GM18499 (cell line): ENCODE measurements around the gene LRCH1.

Experiments
- ATAC-seq: cut with Tn5 transposase; IDR thresholded peaks from one replicate; pipeline ENCODE4 v1.9.1; 2021; ENCODE audit warnings: moderate number of reproducible peaks; ENCODE audit not compliant: insufficient read depth, unreplicated experiment

LRCH1 gene

GRCh38 chr13:46655377-46656180, 102.6 kb downstream of the LRCH1 start:
- no peak for ATAC-seq

- ATAC-seq: peak; percentile 80
Measured at GRCh38 chr13:46656786-46657185, 103.8 kb downstream of the LRCH1 start.

GRCh38 chr13:46659413-46660065, 106.6 kb downstream of the LRCH1 start:
- ATAC-seq: no peak

GRCh38 chr13:46660416-46660815, 107.4 kb downstream of the LRCH1 start:
- no peak for ATAC-seq

- no peak for ATAC-seq
Measured at GRCh38 chr13:46660857-46661256, 107.9 kb downstream of the LRCH1 start.

- ATAC-seq: peak; percentile 38
Measured at GRCh38 chr13:46662690-46663089, 109.7 kb downstream of the LRCH1 start.

- ATAC-seq: no peak
Measured at GRCh38 chr13:46663206-46664037, 110.5 kb downstream of the LRCH1 start.

GRCh38 chr13:46664195-46664594, 111.2 kb downstream of the LRCH1 start:
- no peak for ATAC-seq

- ATAC-seq: no peak
Measured at GRCh38 chr13:46665248-46665632, 112.3 kb downstream of the LRCH1 start.

- ATAC-seq: no peak
Measured at GRCh38 chr13:46665633-46666482, 112.9 kb downstream of the LRCH1 start.

GRCh38 chr13:46666727-46667456, 113.9 kb downstream of the LRCH1 start:
- ATAC-seq: no peak

GRCh38 chr13:46667687-46668281, 114.8 kb downstream of the LRCH1 start:
- ATAC-seq: no peak

GRCh38 chr13:46668302-46668720, 115.3 kb downstream of the LRCH1 start:
- no peak for ATAC-seq

GRCh38 chr13:46668931-46669525, 116.1 kb downstream of the LRCH1 start:
- ATAC-seq: no peak

- no peak for ATAC-seq
Measured at GRCh38 chr13:46672338-46673090, 119.5 kb downstream of the LRCH1 start.

GRCh38 chr13:46675016-46675415, 122.0 kb downstream of the LRCH1 start:
- no peak for ATAC-seq

GRCh38 chr13:46676378-46676725, 123.4 kb downstream of the LRCH1 start:
- no peak for ATAC-seq
